ENCODE results near the gene SLC39A6. TPM values are rescaled to one million over a fixed set of nuclear protein-coding genes. Genes with fewer than 3 reads are reported as not detected.
"Not testable (repeated sequence)": the region's sequence is repeated elsewhere in the genome, so short reads cannot be mapped to it uniquely, and the experiment has no call there.

The SLC39A6 gene
- total RNA-seq, 1 donor from 2014 or later = 35.5 TPM

DNA sequence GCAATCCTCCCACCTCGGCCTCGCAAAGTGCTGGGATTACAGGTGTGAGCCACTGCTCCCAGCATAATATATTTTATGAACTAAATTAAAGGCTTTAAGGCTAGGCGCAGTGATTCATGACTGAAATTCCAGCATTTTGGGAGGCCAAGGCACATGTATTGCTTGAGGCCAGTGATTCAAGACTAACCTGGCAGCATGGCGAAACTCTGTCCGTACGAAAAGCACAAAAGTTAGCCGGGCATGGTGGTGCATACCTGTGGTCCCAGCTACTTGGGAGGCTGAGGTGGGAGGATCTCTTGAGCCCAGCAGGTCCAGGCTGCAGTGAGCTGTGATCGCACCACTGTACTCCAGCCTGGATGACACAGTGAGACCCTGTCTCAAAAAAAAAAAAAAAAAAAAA is 56.7 kb downstream of the SLC39A6 start:
- not testable (repeated sequence) for H3K27me3 ChIP-seq (ENCODE audit: control insufficient read depth in 3 of 3, insufficient read depth in 3 of 3, low read length in 3 of 3); H3K36me3 ChIP-seq (ENCODE audit: control insufficient read depth in 3 of 3, insufficient read depth in 3 of 3, low read length in 3 of 3); H3K27ac ChIP-seq (ENCODE audit: low read depth, low read length); H3K4me1 ChIP-seq (ENCODE audit: control insufficient read depth in 3 of 3, insufficient read depth in 3 of 3, low read length in 3 of 3); H3K9ac ChIP-seq (ENCODE audit: low read depth in 1 of 3, low read length in 3 of 3); H3K4me3 ChIP-seq (ENCODE audit: low read length in 3 of 3); H3K9me3 ChIP-seq (ENCODE audit: control insufficient read depth in 3 of 3, low read length in 3 of 3)

DNA sequence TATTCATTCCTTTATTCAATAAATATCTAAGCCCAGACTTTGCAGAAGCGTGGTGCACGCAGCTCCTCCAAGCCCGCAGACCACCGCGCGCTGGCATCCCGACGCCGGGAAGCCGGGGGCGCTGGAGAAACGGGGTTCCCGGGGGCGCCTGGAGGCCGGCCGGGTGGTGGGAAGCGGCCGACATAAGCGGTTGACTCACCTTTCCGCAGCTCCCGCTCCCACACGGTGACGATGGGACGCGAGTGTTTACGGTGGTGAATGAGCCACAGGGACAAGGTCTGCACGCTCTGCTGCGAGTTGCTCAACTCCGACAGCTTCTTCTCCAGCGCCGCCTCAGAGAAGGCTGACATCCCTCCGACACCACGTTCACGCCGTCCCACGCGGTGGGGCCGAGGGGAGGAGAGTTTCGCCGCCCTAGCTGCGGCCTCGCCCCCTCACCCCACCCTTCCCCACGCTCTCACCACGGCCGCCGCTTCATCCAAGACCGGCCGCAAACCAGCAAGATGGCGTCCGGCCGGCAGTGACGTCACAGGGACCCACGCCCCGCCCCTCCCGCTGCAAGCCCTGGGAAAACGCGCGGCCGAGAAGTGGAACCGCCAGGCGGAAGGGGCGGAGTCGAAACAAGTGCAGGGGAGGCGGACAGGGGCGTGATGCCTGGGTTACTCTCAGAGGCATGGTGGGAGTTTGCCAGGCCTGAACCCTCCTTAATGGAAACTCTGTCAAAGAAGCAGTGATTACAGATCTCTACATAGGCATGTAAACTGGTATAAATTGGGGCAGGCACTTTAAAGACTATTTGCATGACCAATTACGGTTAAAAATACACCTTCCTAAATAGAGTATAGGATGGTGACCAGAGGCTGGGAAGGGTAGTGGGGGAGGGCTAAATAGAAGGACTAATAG is 61.8 kb downstream of the SLC39A6 start, which contains the start of gene RPRD1A:
Gene RPRD1A, minus strand, starts transcription at position 505 of the 903 bp plus-strand sequence. Its CDS starts 155 bp downstream, at position 350.
- Histone ChIP-seq H3K4me3 (ENCODE audit: low read length in 3 of 3) (peak within 1 kb of the TSS; percentile 88 to 99 (median 94)), H3K27ac (ENCODE audit: low read depth, low read length) (peak within 1 kb of the TSS; percentile 86), H3K4me1 (ENCODE audit: control insufficient read depth in 3 of 3, insufficient read depth in 3 of 3, low read length in 3 of 3) (peaks cover 6 to 12% (median 7%) of the 10 kb centered on the region in 3 donors), H3K9ac (ENCODE audit: low read depth in 1 of 3, low read length in 3 of 3) (peak within 1 kb of the TSS; percentile 90 to 94 (median 91)), H3K27me3 (ENCODE audit: control insufficient read depth in 3 of 3, insufficient read depth in 3 of 3, low read length in 3 of 3) (no peaks in the 10 kb centered on the region), H3K36me3 (ENCODE audit: control insufficient read depth in 3 of 3, insufficient read depth in 3 of 3, low read length in 3 of 3) (no peaks in the 10 kb centered on the region), H3K9me3 (ENCODE audit: control insufficient read depth in 3 of 3, low read length in 3 of 3) (no peaks in the 10 kb centered on the region)

DNA sequence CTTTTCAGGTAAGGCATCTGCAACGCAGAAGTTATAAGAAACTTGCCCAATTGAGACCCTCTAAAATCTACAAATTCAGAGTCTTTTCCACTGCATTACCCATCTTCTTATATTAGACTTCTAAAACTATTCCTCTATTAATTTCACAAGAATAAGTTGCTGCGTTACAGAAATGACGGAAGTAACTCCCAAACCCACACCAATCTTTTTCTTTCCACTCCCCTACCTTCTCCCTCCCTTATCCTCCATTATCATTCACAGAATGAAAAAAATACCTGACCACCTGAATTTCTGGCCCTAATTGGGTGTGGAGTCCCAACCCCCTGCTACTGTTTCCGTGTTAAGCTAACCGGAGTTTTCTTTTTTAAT is 62.5 kb downstream of the SLC39A6 start:
- Histone ChIP-seq H3K36me3 (ENCODE audit: control insufficient read depth in 3 of 3, insufficient read depth in 3 of 3, low read length in 3 of 3) (no peaks in the 10 kb centered on the region), H3K4me3 (ENCODE audit: low read length in 3 of 3) (peak overlapping the region; percentile 88 to 99 (median 94)), H3K9ac (ENCODE audit: low read depth in 1 of 3, low read length in 3 of 3) (peak overlapping the region; percentile 90 to 94 (median 91)), H3K4me1 (ENCODE audit: control insufficient read depth in 3 of 3, insufficient read depth in 3 of 3, low read length in 3 of 3) (peaks cover 6 to 12% (median 7%) of the 10 kb centered on the region in 3 donors), H3K27ac (ENCODE audit: low read depth, low read length) (peak overlapping the region; percentile 86), H3K9me3 (ENCODE audit: control insufficient read depth in 3 of 3, low read length in 3 of 3) (no peaks in the 10 kb centered on the region), H3K27me3 (ENCODE audit: control insufficient read depth in 3 of 3, insufficient read depth in 3 of 3, low read length in 3 of 3) (no peaks in the 10 kb centered on the region)

DNA sequence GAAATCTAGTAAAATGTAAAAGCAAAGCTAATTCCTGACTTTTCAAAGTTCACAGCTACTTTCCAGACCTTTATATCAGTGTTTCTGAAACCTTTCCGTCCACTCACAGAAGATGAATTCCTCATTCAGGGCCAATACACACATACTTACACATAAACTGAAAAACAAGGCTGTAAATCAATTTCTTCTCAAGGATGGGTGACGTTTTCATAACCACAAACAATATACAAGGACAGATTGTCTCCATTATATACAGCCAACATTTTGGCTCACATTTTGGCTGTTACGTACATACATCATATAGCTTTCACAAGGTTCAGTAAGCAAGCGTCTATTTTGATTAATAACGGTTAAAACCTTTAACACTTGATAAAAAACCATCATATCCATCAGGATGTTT is 63.1 kb downstream of the SLC39A6 start:
- H3K9me3 ChIP-seq (ENCODE audit: control insufficient read depth in 3 of 3, low read length in 3 of 3) = no peaks in the 10 kb centered on the region
- H3K4me3 ChIP-seq (ENCODE audit: low read length in 3 of 3) = peak overlapping the region; percentile 88 to 99 (median 94)
- peak overlapping the region in 1 of 3 donors; percentile 90 for H3K9ac ChIP-seq (ENCODE audit: low read depth in 1 of 3, low read length in 3 of 3)
- H3K4me1 ChIP-seq (ENCODE audit: control insufficient read depth in 3 of 3, insufficient read depth in 3 of 3, low read length in 3 of 3) = peaks cover 6 to 12% (median 7%) of the 10 kb centered on the region in 3 donors
- no peaks in the 10 kb centered on the region for H3K27me3 ChIP-seq (ENCODE audit: control insufficient read depth in 3 of 3, insufficient read depth in 3 of 3, low read length in 3 of 3)
- H3K27ac ChIP-seq (ENCODE audit: low read depth, low read length) = no peak overlapping the region
- no peaks in the 10 kb centered on the region for H3K36me3 ChIP-seq (ENCODE audit: control insufficient read depth in 3 of 3, insufficient read depth in 3 of 3, low read length in 3 of 3)

DNA sequence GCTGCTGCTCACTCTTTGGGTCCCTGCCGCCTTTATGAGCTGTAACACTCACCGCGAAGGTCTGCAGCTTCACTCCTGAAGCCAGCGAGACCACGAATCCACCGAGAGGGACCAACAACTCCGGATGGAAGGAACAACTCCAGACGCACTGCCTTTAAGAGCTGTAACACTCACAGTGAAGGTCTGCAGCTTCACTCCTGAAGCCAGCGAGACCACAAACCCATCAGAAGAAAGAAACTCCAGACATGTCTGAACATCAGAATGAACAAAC is 64.4 kb downstream of the SLC39A6 start:
- H3K27me3 ChIP-seq (ENCODE audit: control insufficient read depth in 3 of 3, insufficient read depth in 3 of 3, low read length in 3 of 3); H3K9me3 ChIP-seq (ENCODE audit: control insufficient read depth in 3 of 3, low read length in 3 of 3); H3K4me3 ChIP-seq (ENCODE audit: low read length in 3 of 3); H3K9ac ChIP-seq (ENCODE audit: low read depth in 1 of 3, low read length in 3 of 3); H3K27ac ChIP-seq (ENCODE audit: low read depth, low read length); H3K36me3 ChIP-seq (ENCODE audit: control insufficient read depth in 3 of 3, insufficient read depth in 3 of 3, low read length in 3 of 3): not testable (repeated sequence)
- H3K4me1 ChIP-seq (ENCODE audit: control insufficient read depth in 3 of 3, insufficient read depth in 3 of 3, low read length in 3 of 3) = peaks cover 6 to 12% (median 7%) of the 10 kb centered on the region in 3 donors

DNA sequence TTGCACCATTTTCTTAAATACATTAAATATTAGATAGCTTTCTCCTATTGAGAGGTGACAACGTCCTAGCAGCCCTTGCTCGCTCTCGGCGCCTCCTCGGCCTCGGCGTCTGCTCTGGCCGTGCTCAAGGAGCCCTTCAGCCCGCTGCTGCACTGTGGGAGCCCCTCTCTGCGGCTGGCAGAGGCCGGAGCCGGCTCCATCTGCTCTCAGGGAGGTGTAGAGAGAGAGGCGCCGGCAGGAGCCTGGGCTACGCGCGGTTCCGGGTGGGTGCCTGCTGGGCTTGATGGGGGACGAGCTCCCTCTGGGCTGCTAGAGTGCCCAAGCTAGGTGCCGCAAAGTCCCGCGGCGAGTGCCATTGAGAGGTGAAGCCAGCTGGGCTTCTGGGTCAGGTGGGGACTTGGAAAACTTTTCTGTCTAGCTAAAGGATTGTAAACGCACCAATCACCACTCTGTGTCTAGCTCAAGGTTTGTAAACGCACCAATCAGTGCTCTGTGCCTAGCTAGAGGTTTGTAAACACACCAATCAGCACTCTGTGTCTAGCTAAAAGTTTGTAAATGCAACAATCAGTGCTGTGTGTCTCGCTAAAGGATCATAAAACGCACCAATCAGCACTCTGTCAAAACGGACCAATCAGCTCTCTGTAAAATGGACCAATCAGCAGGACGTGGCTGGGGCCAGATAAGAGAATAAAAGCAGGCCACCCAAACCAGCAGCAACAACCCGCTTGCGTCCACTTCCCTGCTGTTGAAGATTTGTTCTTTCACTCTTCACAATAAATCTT is 64.9 kb downstream of the SLC39A6 start:
- H3K36me3 ChIP-seq (ENCODE audit: control insufficient read depth in 3 of 3, insufficient read depth in 3 of 3, low read length in 3 of 3) = no peaks in the 10 kb centered on the region
- peaks cover 6 to 12% (median 7%) of the 10 kb centered on the region in 3 donors for H3K4me1 ChIP-seq (ENCODE audit: control insufficient read depth in 3 of 3, insufficient read depth in 3 of 3, low read length in 3 of 3)
- H3K9ac ChIP-seq (ENCODE audit: low read depth in 1 of 3, low read length in 3 of 3) = no peak overlapping the region
- H3K27ac ChIP-seq (ENCODE audit: low read depth, low read length) = no peak overlapping the region
- H3K4me3 ChIP-seq (ENCODE audit: low read length in 3 of 3) = no peak overlapping the region
- no peaks in the 10 kb centered on the region for H3K27me3 ChIP-seq (ENCODE audit: control insufficient read depth in 3 of 3, insufficient read depth in 3 of 3, low read length in 3 of 3)
- no peaks in the 10 kb centered on the region for H3K9me3 ChIP-seq (ENCODE audit: control insufficient read depth in 3 of 3, low read length in 3 of 3)

DNA sequence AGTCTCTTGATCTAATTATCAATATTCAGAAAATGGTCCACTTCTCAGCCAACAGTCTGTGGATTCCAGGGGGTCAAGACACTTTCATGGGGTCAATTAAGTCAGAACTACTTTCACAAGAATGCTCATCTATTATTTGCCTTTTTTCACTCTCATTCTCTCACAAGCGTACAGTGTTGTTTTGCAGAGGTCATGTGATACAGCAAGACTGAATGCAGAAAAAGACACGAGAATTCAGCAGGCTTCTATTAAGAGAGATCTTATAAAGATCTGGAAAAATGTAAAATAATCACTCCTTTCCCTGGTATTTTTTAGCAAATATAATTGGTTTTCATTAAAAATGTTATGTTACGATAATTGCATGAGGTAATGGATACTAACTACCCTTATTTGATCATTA is 70.5 kb downstream of the SLC39A6 start:
- Histone ChIP-seq H3K36me3 (ENCODE audit: control insufficient read depth in 3 of 3, insufficient read depth in 3 of 3, low read length in 3 of 3) (no peaks in the 10 kb centered on the region), H3K27ac (ENCODE audit: low read depth, low read length) (no peak overlapping the region), H3K4me3 (ENCODE audit: low read length in 3 of 3) (no peak overlapping the region), H3K4me1 (ENCODE audit: control insufficient read depth in 3 of 3, insufficient read depth in 3 of 3, low read length in 3 of 3) (no peaks in the 10 kb centered on the region), H3K9ac (ENCODE audit: low read depth in 1 of 3, low read length in 3 of 3) (no peak overlapping the region), H3K27me3 (ENCODE audit: control insufficient read depth in 3 of 3, insufficient read depth in 3 of 3, low read length in 3 of 3) (no peaks in the 10 kb centered on the region), H3K9me3 (ENCODE audit: control insufficient read depth in 3 of 3, low read length in 3 of 3) (no peaks in the 10 kb centered on the region)

Other genes with a start within 250 kb of the SLC39A6 start
- 35.0 TPM for gene RPRD1A, start 61.8 kb downstream of the SLC39A6 start, total RNA-seq
- gene ELP2, start 559 bp upstream of the SLC39A6 start, total RNA-seq = 156 TPM
- 0.52 TPM for gene MOCOS, start 58.2 kb upstream of the SLC39A6 start, total RNA-seq
- gene FHOD3, start 168.4 kb upstream of the SLC39A6 start, total RNA-seq = 15.7 TPM